ENCODE data around the gene PHC2. TPM values are rescaled to one million over a fixed set of nuclear protein-coding genes. Genes with fewer than 3 reads are reported as not detected.
A peak's percentile ranks its signal among the peaks of the same experiment; 100 is the strongest.

Gene PHC2
- total and polyA plus RNA-seq, 9 of the 15 experiments (the other 6 are each of a cell fraction or from before 2014, with no cell fraction given), result 3.1 to 67.6 (median 34.6) TPM

- no peak for TF ChIP-seq ZNF609 (CRISPR knock-in tag; IDR thresholded peaks at IDR 0.05; ENCODE audit: borderline replicate concordance)
- no peak for TF ChIP-seq ZNF77 (CRISPR knock-in tag; IDR thresholded peaks at IDR 0.05)
- no peak for TF ChIP-seq SRSF1 (IDR thresholded peaks at IDR 0.05; ENCODE audit: low read depth, low read length)
- TF ChIP-seq CTCFL (IDR thresholded peaks at IDR 0.05; ENCODE audit: borderline replicate concordance, insufficient read depth, low read depth, low read length, poor library complexity, severe bottlenecking), result no peak
- TF ChIP-seq CCNT2 (IDR thresholded peaks at IDR 0.05; ENCODE audit: borderline replicate concordance, extremely low read depth, insufficient read length, low read depth, low read length), result no peak
- TF ChIP-seq, protein P1, sequence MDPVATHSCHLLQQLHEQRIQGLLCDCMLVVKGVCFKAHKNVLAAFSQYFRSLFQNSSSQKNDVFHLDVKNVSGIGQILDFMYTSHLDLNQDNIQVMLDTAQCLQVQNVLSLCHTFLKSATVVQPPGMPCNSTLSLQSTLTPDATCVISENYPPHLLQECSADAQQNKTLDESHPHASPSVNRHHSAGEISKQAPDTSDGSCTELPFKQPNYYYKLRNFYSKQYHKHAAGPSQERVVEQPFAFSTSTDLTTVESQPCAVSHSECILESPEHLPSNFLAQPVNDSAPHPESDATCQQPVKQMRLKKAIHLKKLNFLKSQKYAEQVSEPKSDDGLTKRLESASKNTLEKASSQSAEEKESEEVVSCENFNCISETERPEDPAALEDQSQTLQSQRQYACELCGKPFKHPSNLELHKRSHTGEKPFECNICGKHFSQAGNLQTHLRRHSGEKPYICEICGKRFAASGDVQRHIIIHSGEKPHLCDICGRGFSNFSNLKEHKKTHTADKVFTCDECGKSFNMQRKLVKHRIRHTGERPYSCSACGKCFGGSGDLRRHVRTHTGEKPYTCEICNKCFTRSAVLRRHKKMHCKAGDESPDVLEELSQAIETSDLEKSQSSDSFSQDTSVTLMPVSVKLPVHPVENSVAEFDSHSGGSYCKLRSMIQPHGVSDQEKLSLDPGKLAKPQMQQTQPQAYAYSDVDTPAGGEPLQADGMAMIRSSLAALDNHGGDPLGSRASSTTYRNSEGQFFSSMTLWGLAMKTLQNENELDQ (CRISPR knock-in tag; IDR thresholded peaks at IDR 0.05; ENCODE audit: borderline replicate concordance), result no peak
- no peak for TF ChIP-seq ZNF146 (CRISPR knock-in tag; IDR thresholded peaks at IDR 0.05; ENCODE audit: unreplicated experiment)
- no peak for TF ChIP-seq ZNF507 (tag; conservative IDR thresholded peaks at IDR 0.05)
- no peak; the same call in 1 of the 2 replicates for TF ChIP-seq ETV1 (tag; conservative IDR thresholded peaks at IDR 0.05; ENCODE audit: low read depth)
- TF ChIP-seq WHSC1 (IDR thresholded peaks at IDR 0.05; ENCODE audit: low read length), result no peak
- TF ChIP-seq POLR2B (IDR thresholded peaks at IDR 0.05; ENCODE audit: low read depth, partially characterized antibody), result peak; percentile 74
These were observed 41.5 kb upstream of the PHC2 start, which contains the start of gene ZSCAN20 (continued) for GRCh38 chr1:33472269-33472980.

Measured in K562 (cell line).